ENCODE data around the gene CNN3.

Gene CNN3

GRCh38 chr1:94866164-94866807 is 60.6 kb downstream of the CNN3 start:
- H3K36me3 ChIP-seq: no peaks in the 10 kb centered on the region
- TF ChIP-seq CTCF (IDR thresholded peaks at IDR 0.05): no peak
- H3K4me3 ChIP-seq (ENCODE audit: low read depth in 1 of 2, low read length in 1 of 2): no peak overlapping the region
- H3K27me3 ChIP-seq: no peaks in the 10 kb centered on the region
- H3K4me1 ChIP-seq (ENCODE audit: control insufficient read depth in 1 of 2, insufficient read depth in 1 of 2, low read depth in 1 of 2, low read length in 1 of 2): peaks cover 0 to 5% of the 10 kb centered on the region in 2 experiments
- no peak overlapping the region for H3K27ac ChIP-seq
- H3K9me3 ChIP-seq: no peaks in the 10 kb centered on the region

- Histone ChIP-seq H3K4me3 (ENCODE audit: low read depth in 1 of 2, low read length in 1 of 2) (no peak overlapping the region), H3K27me3 (no peaks in the 10 kb centered on the region), H3K27ac (no peak overlapping the region), H3K9me3 (no peaks in the 10 kb centered on the region), H3K4me1 (ENCODE audit: control insufficient read depth in 1 of 2, insufficient read depth in 1 of 2, low read depth in 1 of 2, low read length in 1 of 2) (peaks cover 0 to 5% of the 10 kb centered on the region in 2 experiments), H3K36me3 (no peaks in the 10 kb centered on the region)
- no peak for TF ChIP-seq CTCF (IDR thresholded peaks at IDR 0.05)
These were observed 61.5 kb downstream of the CNN3 start for GRCh38 chr1:94865360-94865759.

GRCh38 chr1:94864821-94865220 is 62.1 kb downstream of the CNN3 start:
- H3K27me3 ChIP-seq: peaks cover 3% of the 10 kb centered on the region
- H3K36me3 ChIP-seq: no peaks in the 10 kb centered on the region
- no peak overlapping the region for H3K27ac ChIP-seq
- no peak overlapping the region for H3K4me3 ChIP-seq (ENCODE audit: low read depth in 1 of 2, low read length in 1 of 2)
- TF ChIP-seq CTCF (IDR thresholded peaks at IDR 0.05): no peak
- H3K4me1 ChIP-seq (ENCODE audit: control insufficient read depth in 1 of 2, insufficient read depth in 1 of 2, low read depth in 1 of 2, low read length in 1 of 2): peaks cover 0 to 5% of the 10 kb centered on the region in 2 experiments
- H3K9me3 ChIP-seq: no peaks in the 10 kb centered on the region

- Histone ChIP-seq H3K4me1 (ENCODE audit: control insufficient read depth in 1 of 2, insufficient read depth in 1 of 2, low read depth in 1 of 2, low read length in 1 of 2) (peaks cover 0 to 5% of the 10 kb centered on the region in 2 experiments), H3K27ac (no peak overlapping the region), H3K27me3 (peaks cover 12% of the 10 kb centered on the region), H3K36me3 (no peaks in the 10 kb centered on the region), H3K4me3 (ENCODE audit: low read depth in 1 of 2, low read length in 1 of 2) (no peak overlapping the region), H3K9me3 (no peaks in the 10 kb centered on the region)
- TF ChIP-seq CTCF (IDR thresholded peaks at IDR 0.05): no peak
These were observed 63.0 kb downstream of the CNN3 start for GRCh38 chr1:94863919-94864318.

GRCh38 chr1:94863297-94863911 is 63.5 kb downstream of the CNN3 start:
- H3K27ac ChIP-seq: no peak overlapping the region
- no peak for TF ChIP-seq CTCF (IDR thresholded peaks at IDR 0.05)
- H3K4me3 ChIP-seq (ENCODE audit: low read depth in 1 of 2, low read length in 1 of 2): no peak overlapping the region
- H3K9me3 ChIP-seq: no peaks in the 10 kb centered on the region
- H3K36me3 ChIP-seq: no peaks in the 10 kb centered on the region
- peaks cover 0 to 5% of the 10 kb centered on the region in 2 experiments for H3K4me1 ChIP-seq (ENCODE audit: control insufficient read depth in 1 of 2, insufficient read depth in 1 of 2, low read depth in 1 of 2, low read length in 1 of 2)
- H3K27me3 ChIP-seq: peaks cover 17% of the 10 kb centered on the region

All from neutrophil (primary cell).